Osteocyte (in vitro differentiated cells): ENCODE measurements around the gene OSBPL2. TPM values are rescaled to one million over a fixed set of nuclear protein-coding genes. Genes with fewer than 3 reads are reported as not detected.

Source experiments
- DNase-seq: peaks from one replicate; pipeline ENCODE4 v3.0.0; 2021; ENCODE audit warnings: mixed read lengths; ENCODE audit not compliant: unreplicated experiment; ENCODE audit errors: extremely low spot score
- H3K27ac Mint-ChIP-seq: one replicate; pipeline ENCODE4 v1.8.0; 2021; ENCODE audit warnings: mild to moderate bottlenecking, mixed read lengths; ENCODE audit not compliant: unreplicated experiment
- H3K27me3 Mint-ChIP-seq: one replicate; pipeline ENCODE4 v1.8.0; 2021; ENCODE audit warnings: mixed read lengths; ENCODE audit not compliant: unreplicated experiment
- H3K36me3 Mint-ChIP-seq: one replicate; pipeline ENCODE4 v1.8.0; 2021; ENCODE audit warnings: mixed read lengths; ENCODE audit not compliant: unreplicated experiment
- H3K4me1 Mint-ChIP-seq: one replicate; pipeline ENCODE4 v1.8.0; 2021; ENCODE audit warnings: mixed read lengths; ENCODE audit not compliant: unreplicated experiment
- H3K4me3 Mint-ChIP-seq: one replicate; pipeline ENCODE4 v1.8.0; 2021; ENCODE audit warnings: mild to moderate bottlenecking, moderate library complexity, mixed read lengths; ENCODE audit not compliant: unreplicated experiment
- H3K9me3 Mint-ChIP-seq: one replicate; pipeline ENCODE4 v1.8.0; 2021; ENCODE audit warnings: mixed read lengths; ENCODE audit not compliant: unreplicated experiment
- total RNA-seq: library from RNA; stranded (reverse); gene quantifications from 2 replicates; pipeline ENCODE4 v1.2.1, GENCODE V29; 2021
- TF ChIP-seq, protein P1 (sequence below): fragments of 200-600 bp; sonication (generic); IDR thresholded peaks from 2 replicates; pipeline ENCODE4 v1.5.0; 2021; ENCODE audit warnings: antibody characterized with exemption, mild to moderate bottlenecking, moderate library complexity

OSBPL2 gene
- total RNA-seq, 1 donor from 2014 or later = 46.3 TPM

GRCh38 chr20:62243906-62244515 is 5.7 kb downstream of the OSBPL2 start:
- peaks cover 10% of the 10 kb centered on the region for H3K36me3 Mint-ChIP-seq
- no peaks in the 10 kb centered on the region for H3K9me3 Mint-ChIP-seq
- TF ChIP-seq, protein P1, sequence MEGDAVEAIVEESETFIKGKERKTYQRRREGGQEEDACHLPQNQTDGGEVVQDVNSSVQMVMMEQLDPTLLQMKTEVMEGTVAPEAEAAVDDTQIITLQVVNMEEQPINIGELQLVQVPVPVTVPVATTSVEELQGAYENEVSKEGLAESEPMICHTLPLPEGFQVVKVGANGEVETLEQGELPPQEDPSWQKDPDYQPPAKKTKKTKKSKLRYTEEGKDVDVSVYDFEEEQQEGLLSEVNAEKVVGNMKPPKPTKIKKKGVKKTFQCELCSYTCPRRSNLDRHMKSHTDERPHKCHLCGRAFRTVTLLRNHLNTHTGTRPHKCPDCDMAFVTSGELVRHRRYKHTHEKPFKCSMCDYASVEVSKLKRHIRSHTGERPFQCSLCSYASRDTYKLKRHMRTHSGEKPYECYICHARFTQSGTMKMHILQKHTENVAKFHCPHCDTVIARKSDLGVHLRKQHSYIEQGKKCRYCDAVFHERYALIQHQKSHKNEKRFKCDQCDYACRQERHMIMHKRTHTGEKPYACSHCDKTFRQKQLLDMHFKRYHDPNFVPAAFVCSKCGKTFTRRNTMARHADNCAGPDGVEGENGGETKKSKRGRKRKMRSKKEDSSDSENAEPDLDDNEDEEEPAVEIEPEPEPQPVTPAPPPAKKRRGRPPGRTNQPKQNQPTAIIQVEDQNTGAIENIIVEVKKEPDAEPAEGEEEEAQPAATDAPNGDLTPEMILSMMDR = no peak
- no peak for DNase-seq
- H3K27ac Mint-ChIP-seq = no peak overlapping the region
- peaks cover 25% of the 10 kb centered on the region for H3K4me1 Mint-ChIP-seq
- no peak overlapping the region for H3K4me3 Mint-ChIP-seq
- H3K27me3 Mint-ChIP-seq = no peaks in the 10 kb centered on the region

- Mint-ChIP-seq H3K9me3 (no peaks in the 10 kb centered on the region), H3K36me3 (peaks cover 10% of the 10 kb centered on the region), H3K27ac (no peak overlapping the region), H3K4me3 (no peak overlapping the region), H3K27me3 (no peaks in the 10 kb centered on the region), H3K4me1 (peaks cover 19% of the 10 kb centered on the region)
- TF ChIP-seq, protein P1 = no peak
- DNase-seq = no peak
Observed at GRCh38 chr20:62244644-62245108, 6.4 kb downstream of the OSBPL2 start.

GRCh38 chr20:62245911-62246280 is 7.6 kb downstream of the OSBPL2 start:
- Mint-ChIP-seq H3K4me1 (peaks cover 13% of the 10 kb centered on the region), H3K4me3 (no peak overlapping the region), H3K27me3 (no peaks in the 10 kb centered on the region), H3K36me3 (peaks cover 10% of the 10 kb centered on the region), H3K9me3 (no peaks in the 10 kb centered on the region), H3K27ac (no peak overlapping the region)
- DNase-seq = no peak
- TF ChIP-seq, protein P1 = no peak

GRCh38 chr20:62246431-62246830 is 8.1 kb downstream of the OSBPL2 start:
- no peaks in the 10 kb centered on the region for H3K9me3 Mint-ChIP-seq
- no peak overlapping the region for H3K4me3 Mint-ChIP-seq
- peaks cover 9% of the 10 kb centered on the region for H3K4me1 Mint-ChIP-seq
- TF ChIP-seq, protein P1 = no peak
- H3K36me3 Mint-ChIP-seq = peaks cover 8% of the 10 kb centered on the region
- no peak overlapping the region for H3K27ac Mint-ChIP-seq
- DNase-seq = no peak
- no peaks in the 10 kb centered on the region for H3K27me3 Mint-ChIP-seq

DNA sequence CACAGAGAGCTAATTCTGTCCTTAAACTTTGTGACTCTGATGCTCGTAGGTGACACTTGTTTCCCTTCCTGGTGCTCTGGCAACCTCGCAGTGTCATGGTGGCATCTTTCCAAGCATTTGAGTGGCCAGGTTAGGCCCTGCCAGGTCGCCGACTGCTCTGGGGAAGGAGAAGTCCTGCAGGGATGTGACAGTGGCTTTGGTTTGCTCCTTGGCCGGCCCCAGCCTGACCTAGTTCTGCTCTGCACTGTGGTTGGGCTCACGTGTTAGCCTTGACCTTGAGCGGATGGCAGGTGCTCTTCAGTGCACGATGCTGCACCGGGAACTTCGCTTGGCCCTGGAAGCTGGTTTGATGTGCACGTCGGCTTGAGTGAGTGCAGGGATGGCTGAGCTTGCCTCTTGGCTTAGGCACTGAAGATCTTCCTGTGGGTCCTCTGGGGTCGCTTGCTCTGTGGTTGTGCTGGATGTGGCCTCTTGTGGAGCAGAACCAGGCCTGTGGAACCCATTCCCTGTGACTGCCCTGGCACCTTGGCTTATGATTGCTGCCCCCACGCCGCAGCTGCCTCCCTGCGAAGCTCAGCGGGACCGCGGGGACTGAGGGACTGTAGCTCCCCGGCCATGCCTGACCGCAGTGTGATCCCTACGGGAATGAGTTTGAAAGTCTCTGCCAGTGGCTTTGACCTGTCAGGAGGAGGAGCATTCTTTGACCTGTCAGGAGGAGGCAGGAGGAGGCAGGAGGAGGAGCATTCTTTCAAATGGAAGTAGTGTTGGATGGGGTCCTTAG is 8.7 kb downstream of the OSBPL2 start:
- Mint-ChIP-seq H3K27ac (no peak overlapping the region), H3K27me3 (no peaks in the 10 kb centered on the region), H3K36me3 (peaks cover 4% of the 10 kb centered on the region), H3K4me1 (peaks cover 4% of the 10 kb centered on the region), H3K4me3 (no peak overlapping the region), H3K9me3 (no peaks in the 10 kb centered on the region)
- DNase-seq = no peak
- TF ChIP-seq, protein P1 = no peak
